HG02938 (cell line): Measurements from ENCODE around the gene GBX1.

Source experiments
- ATAC-seq: cut with Tn5 transposase; IDR thresholded peaks from one replicate; pipeline ENCODE4 v1.9.1; 2021; ENCODE audit warnings: mild to moderate bottlenecking, moderate library complexity; ENCODE audit not compliant: unreplicated experiment

GBX1 gene

GRCh38 chr7:151174246-151175046 is 7.0 kb upstream of the GBX1 start:
- no peak for ATAC-seq

- ATAC-seq, result no peak
Measured at GRCh38 chr7:151173386-151174245, 6.1 kb upstream of the GBX1 start.

GRCh38 chr7:151172273-151173141 is 5.0 kb upstream of the GBX1 start:
- ATAC-seq, result no peak

- no peak for ATAC-seq
Measured at GRCh38 chr7:151168787-151169162, 1.3 kb upstream of the GBX1 start.

GRCh38 chr7:151168003-151168786 is 701 bp upstream of the GBX1 start:
- no peak for ATAC-seq

GRCh38 chr7:151166629-151167196 is 781 bp downstream of the GBX1 start:
- no peak for ATAC-seq

GRCh38 chr7:151161757-151162156 is 5.7 kb downstream of the GBX1 start:
- no peak for ATAC-seq

GRCh38 chr7:151157645-151158329 is 9.7 kb downstream of the GBX1 start:
- ATAC-seq, result no peak

GRCh38 chr7:151152643-151153513 is 14.6 kb downstream of the GBX1 start:
- ATAC-seq, result no peak

GRCh38 chr7:151150388-151150787 is 17.1 kb downstream of the GBX1 start:
- ATAC-seq, result no peak

- ATAC-seq, result no peak
Measured at GRCh38 chr7:151148319-151149259, 18.9 kb downstream of the GBX1 start.

- no peak for ATAC-seq
Measured at GRCh38 chr7:151146761-151147160, 20.7 kb downstream of the GBX1 start.

- ATAC-seq, result no peak
Measured at GRCh38 chr7:151144387-151144786, 23.1 kb downstream of the GBX1 start.

GRCh38 chr7:151143261-151144015 is 24.1 kb downstream of the GBX1 start:
- ATAC-seq, result no peak

GRCh38 chr7:151142686-151143040 is 24.8 kb downstream of the GBX1 start:
- no peak for ATAC-seq

GRCh38 chr7:151141855-151142685 is 25.4 kb downstream of the GBX1 start:
- ATAC-seq, result no peak
